Stimulated activated naive CD4-positive, alpha-beta T cell treated with Interleukin-2 at 50 U/mL for 16 hours (primary cell): Measurements from ENCODE around the gene DR1.
"Not testable (repeated sequence)": the region's sequence is repeated elsewhere in the genome, so short reads cannot be mapped to it uniquely, and the experiment has no call there.

Source experiments
- DNase-seq: peaks from one replicate; lab custom pipeline; 2025; lab: John Stamatoyannopoulos, UW

DR1 gene

DNA sequence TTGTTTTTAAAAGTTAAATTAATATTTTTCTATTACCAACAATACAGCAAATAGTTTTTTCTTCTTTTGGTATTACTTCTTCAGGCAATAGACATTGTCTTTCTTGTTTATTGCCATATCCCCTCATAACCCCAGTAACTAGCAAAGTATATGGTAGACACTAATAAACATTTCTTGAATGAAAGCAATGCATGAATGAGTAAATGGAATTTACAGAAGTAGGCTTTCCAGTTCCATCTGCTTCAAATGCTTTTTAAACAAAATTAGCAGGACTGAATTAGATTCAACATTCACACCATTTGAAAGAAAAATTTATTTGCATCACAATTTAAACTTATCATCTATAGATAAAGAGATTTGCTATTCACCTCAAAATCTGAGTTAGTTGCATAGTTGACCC is 5.6 kb upstream of the DR1 start:
- DNase-seq: no peak

DNA sequence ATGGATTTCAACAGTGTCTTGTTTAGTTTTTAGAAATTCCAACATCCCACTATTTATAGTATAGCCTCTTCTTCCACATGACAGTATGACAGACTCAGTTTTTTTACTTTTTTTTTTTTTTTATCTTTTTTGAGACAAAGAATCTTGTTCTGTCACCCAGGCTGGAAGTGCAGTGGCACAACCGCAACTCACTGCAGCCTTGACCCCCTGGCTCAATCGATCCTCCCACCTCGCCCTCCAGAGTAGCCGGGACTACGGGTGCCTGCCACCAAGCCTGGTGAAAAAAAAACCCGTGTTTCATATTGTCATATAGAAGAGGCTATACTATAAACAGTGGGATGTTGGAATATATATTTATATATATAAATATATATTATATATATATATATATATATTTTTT is 1.2 kb upstream of the DR1 start:
- no peak for DNase-seq

DNA sequence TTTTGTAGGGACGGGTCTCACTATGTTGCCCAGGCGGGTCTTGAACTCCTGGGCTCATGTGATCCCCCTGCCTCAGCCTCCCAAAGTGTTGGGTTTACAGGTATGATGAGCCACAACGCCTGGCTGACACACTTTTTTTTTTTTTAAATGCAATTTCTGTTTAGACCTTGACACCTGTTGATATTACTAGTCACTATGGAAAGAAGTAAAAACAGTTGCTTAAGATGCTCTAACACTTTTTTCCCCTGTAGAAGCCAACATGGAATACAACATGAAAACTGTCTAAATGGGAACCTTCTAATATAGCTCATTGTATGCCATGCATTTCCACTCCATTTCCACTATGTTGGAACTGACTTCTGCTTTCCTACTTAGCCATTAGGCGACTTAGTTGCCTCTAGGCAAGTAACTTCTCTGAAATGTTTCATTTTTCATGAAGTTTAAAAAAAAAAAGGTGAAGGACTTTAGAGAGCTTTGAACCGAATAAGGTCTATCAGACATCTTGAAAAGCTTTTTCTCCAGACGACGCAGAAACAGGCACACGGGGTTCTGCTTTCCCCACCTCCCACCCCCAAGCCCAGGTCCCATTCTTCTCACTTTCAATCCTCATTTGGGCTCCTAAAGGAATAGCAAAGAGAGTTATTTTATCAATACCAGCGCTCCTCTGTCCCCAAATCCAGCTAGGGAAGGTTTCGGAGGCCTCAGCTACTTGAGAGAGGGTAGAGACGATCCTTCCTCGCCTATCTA is 648 bp upstream of the DR1 start:
- no peak for DNase-seq

DNA sequence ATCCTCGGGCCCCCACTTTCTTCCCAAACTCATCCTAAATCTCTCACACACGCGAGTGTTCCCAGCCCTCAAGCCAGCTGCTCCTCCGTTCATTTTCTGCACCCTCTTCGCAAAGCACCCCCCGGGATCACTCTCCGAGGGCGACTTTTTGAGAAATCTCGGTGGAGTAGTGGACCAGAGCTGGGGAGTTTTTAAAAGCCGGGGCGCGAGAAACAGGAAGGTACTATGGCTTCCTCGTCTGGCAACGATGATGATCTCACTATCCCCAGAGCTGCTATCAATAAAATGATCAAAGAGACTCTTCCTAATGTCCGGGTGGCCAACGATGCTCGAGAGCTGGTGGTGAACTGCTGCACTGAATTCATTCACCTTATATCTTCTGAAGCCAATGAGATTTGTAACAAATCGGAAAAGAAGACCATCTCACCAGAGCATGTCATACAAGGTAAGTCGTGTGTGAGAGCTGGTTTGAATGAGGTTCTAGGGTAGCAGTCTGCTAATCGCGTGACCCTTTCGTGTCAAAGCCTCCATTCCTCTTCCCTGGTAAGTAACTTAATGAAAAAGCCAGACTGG is 800 bp downstream of the DR1 start:
- DNase-seq: peak; percentile 33

DNA sequence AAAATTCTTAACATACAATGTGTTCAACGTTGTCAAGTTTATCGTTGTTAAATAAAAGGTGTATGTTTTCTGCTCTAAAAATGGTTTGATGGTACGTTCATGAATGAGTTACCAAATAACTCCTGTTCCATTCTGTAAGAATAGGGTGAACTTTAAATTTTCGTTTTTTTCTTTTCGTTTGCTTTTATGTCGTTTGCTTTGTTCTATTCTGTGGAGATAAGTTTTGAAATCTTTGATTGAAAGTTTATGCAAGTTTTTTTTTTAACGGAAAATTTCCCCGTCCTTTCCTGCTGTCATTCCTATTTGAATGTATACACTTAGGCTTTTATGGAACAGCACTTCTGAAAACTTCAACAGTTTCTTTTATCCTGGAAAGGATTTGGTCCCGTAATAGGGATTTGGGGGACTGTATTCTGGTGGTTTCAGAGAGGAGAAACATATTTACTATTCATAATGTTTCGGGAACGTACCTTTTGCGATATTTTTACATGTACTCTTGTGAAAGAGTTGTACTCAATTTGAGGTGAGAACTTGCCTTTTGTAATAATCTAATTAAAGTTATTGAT is 1.7 kb downstream of the DR1 start:
- no peak for DNase-seq

DNA sequence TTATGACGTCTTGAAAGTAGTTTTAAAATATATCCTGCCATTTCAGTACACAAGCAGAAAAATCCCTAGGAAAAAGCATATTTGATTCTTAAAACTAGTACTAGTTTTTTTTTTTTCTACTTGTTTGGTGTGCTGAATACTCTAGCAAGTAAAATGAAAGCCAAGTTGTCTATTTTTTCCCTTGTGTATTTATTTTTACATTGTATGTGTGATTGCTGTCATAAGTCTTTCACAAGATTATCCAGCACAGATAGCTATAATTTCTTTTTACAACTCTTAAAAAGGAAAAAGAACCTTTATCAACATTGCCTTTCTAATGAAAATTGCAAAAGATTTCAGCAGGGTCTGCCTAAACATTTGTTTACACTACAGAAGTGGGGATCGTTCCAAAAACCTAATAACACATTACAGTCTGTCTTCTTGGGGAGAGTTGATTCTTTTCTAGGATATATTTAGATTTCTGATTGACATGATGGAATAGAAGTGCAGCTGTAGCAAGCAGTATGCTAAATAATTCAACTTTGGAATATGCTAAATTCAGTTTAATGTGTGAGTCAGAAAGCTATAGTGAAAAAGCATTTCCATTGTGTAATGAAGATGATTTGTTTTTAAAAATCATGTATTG is 2.5 kb downstream of the DR1 start:
- no peak for DNase-seq

DNA sequence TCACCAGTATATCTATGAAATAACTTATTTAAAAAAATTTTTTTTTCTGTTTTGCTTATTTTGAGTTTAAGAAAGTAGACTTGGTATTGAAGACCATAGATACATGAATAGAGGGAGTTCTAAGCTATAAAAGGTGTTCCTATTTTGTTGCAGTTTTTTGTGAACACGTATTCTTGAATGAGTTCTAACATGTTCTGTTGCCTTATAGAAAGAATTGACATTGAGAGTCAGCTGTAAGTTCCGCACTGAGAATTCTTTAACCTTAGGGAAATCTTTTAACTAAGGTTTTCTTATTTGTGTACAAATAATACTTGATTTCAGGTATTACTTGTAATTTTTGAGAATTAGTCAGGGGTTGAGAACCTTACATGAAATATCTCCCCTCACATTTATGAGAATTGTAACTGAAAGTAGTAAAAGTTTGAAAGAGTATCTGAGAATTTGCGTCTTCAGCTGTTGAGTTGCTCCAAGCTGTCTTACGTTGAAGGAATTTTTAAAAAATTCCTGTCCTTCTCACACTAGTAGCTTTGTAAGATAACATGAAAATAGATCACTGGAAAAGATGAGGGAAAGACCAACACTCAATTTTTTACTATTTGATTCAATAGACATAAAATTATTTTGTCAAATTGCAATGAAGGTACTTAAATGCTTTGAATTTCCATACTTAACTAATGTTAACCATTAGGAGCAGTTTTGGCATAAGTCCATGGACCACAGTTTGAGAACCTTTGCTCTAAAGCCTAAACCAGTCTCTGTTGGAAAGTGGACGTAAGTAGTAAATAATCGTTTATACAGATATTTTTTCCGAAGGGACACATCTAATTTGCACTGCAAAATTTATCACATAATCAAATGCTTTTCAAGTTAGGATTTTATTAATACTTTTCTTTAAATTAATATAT is 3.8 kb downstream of the DR1 start:
- no peak for DNase-seq

DNA sequence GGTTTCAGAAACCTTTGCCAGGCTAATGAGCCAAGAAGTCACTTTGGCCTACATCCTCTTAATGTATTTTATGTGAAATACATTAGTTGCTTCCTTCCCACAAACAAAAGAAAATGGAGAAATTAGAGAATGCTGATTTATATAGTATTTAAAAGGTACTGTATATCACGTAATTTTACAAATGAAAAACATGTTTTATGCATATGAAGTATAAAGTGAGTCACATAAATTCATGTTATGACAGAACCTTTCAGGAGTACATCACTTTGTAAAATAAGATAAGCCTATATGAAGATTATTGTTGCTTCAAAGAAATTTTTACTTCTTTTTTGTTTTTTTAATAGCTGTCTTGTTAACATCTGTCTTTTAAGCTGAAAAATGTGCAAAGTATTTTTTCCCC is 4.6 kb downstream of the DR1 start:
- DNase-seq: no peak

DNA sequence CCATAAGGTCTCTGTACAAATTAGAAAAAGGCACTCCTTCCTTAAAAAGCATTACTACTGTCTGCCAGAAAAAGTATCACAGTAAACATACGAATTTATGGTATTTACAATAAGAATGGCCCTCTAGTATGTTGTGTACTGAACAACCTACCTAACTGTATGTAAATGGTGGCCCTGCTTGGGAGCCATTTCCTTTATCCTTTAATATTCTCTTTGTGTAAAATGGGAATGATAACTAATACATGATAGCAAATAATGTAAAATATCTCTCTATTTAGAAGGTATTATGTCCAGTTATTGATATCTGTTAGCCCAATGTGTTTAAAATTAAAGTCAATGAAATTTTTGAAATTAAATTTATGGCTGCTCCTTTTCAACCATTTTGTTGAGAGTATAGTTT is 5.2 kb downstream of the DR1 start:
- DNase-seq: no peak

DNA sequence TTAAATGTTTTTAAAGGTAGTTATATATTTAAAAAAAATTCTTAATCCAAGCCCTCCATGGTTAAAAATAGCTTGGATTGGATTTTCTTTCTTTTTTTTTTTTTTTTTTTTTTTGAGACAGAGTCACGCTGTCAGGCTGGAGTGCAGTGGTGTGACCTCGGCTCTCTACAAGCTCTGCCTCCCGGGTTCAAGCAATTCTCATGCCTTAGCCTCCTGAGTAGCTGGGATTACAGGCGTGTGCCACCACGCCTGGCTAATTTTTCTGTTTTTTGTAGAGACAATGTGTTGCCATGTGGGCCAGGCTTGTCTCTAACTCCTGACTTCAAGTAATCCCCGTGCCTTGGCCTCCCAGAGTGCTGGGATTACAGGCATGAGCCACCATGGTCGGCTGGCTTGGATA is 5.6 kb downstream of the DR1 start:
- DNase-seq: not testable (repeated sequence)

DNA sequence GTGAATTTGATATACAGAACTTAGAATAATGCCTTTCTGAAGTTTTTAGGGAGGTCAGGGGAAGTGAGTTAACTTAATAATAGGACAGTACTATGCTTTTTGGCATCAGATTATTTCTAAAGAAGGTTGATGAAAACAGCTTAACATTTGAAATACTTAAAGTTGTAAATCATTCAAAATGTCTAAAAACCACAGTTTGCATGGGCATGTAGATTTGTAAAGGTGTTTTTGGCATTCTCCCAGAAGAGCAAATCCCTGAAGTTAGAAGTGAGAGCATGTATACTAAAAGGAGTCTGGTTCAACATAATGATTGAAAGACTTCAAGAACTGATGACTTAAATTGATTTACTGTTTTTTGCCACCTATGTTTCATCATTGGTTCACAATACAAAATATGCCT is 6.7 kb downstream of the DR1 start:
- DNase-seq: no peak

DNA sequence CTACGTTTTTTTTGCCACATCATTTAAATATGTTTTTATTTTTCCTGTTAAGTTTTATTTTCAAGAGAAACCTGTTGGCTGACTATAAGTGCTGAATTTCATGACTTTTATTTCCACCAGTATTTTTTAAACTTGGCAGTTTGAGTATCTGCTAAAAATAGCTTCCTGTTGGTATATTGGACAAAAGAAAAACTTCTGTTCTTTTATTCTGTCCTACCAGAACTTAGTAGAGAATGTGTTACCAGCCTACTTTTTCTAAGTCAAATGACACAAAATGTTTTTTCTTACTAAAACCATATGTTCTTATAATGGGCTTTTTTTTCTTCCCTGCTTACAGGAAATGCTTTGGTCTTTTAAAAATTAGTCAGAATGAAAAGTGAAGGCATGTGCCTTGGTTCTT is 7.6 kb downstream of the DR1 start:
- no peak for DNase-seq

DNA sequence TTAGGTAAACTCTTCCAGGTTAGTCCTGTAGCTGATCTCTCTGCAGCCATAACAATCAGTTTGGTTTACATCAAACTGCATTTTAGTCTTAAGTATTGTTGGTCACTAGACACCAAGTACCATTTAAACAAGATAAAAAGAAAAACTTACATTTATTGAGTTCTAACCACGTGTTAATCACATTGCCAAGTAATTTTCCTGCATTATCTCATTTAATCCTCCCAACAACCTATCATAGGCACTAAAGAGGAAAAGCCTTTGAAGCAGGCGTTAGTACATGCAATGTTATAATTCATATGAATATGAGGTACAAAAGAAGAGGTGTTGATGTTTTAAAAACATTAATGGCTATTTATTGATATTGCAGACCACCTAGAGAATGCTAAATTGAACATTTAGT is 9.0 kb downstream of the DR1 start:
- no peak for DNase-seq

DNA sequence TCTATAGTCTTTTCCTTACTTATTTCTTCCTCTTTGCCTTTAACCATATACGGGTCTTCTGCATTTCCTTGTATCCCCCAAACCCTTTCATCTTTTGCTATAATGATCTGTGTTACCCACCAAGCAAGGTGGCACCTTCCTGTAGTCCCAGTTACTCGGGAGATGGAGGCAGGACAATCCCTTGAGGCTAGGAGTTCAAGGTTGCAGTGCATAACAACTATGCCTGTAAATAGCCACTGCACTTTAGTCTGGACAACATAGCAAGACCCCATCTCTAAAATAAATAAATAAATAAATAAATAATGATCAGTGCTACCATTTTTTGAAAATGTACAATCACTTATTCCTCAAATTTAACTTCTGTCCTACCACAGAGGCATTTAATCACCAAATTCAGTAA is 11.5 kb downstream of the DR1 start:
- DNase-seq: no peak

DNA sequence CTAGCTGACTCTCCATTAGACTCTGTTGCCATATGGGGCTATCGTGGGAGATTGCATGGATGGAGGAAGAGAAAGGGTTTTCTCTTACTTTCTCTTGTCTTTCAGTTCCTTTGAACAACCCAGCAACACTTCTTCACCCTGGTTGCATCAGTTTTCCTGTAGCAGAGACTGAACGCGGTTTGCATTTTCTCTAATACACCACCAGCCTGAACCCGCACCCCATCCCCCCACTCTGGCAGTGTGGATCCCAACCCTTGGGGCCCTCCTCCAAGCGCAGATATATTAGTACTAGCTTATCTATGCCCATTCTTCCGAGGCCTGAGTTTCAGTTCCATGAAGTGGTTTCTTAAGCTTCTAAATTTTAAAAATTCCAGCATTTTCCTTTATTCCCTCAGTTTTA is 12.6 kb downstream of the DR1 start:
- DNase-seq: no peak

DNA sequence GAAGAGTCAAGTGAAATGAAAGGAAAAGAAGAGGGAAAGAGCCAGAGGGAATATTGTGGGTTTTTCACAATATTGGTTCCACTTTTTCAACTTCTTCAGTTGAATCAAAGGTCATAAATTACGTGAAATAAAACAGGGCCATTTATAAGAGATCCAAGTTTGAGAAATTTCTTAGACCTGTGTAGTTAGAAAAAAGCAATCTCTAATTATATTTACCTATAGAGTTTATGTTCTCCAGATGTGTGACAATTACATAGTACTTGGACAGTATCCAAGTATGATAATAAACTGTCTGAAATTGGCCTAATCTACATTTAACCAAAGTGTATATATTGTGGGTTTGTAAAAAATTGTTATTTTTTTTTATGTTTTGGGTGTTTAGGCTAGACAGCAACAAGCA is 14.4 kb downstream of the DR1 start:
- DNase-seq: no peak

DNA sequence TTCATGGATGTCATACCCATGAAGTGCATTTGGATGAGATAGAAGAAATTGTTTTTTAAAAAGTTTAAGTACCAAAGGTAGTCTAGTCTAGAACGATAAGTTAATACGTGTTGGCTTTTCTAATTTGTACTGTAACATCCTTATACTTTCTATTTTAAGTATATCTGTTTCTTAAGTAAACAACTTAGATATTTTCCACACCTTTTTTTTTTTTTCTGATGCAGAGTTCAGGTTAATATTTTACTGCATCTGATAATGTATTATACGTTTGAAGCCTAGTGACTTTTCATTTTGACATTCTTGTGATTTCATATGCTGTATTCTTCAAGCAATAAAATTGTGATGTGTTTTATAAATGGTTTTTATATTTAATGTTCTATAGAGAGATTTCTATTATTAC is 16.5 kb downstream of the DR1 start:
- no peak for DNase-seq

DNA sequence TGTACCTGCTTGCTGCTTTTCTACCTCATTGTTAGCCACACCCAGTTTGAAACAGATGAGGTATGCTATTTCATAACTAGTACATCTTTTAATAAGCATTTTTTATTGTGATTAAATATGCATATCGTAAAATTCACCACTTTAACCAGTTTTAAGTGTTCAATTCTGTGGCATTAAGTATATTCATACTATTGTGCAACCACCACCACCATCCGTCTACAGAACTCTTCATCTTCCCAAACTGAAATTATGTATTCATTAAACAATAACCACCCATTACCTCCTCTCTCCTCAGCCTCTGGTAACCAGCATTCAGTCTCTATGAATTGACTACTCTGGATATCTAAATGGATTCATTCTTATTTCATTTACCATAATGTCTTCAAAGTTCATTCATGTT is 20.1 kb downstream of the DR1 start:
- DNase-seq: no peak

DNA sequence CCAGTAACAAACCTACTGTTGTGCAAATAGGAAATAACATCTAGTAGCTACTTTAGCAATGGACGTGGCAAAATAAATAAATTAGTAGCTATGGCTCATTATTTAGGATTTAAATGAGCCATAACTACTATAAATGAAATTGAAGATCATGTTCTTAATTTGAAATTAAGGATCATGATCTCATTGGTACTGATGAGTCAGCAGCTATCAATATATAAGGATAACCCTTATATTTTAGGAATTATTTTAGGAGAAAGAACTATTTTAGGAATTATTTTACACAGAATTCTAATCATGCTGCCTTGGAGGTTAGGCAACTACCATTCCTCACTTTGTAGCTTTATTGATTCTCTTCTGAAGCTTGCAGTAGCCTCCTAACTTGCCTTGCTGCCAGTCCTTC is 24.0 kb downstream of the DR1 start:
- no peak for DNase-seq

DNA sequence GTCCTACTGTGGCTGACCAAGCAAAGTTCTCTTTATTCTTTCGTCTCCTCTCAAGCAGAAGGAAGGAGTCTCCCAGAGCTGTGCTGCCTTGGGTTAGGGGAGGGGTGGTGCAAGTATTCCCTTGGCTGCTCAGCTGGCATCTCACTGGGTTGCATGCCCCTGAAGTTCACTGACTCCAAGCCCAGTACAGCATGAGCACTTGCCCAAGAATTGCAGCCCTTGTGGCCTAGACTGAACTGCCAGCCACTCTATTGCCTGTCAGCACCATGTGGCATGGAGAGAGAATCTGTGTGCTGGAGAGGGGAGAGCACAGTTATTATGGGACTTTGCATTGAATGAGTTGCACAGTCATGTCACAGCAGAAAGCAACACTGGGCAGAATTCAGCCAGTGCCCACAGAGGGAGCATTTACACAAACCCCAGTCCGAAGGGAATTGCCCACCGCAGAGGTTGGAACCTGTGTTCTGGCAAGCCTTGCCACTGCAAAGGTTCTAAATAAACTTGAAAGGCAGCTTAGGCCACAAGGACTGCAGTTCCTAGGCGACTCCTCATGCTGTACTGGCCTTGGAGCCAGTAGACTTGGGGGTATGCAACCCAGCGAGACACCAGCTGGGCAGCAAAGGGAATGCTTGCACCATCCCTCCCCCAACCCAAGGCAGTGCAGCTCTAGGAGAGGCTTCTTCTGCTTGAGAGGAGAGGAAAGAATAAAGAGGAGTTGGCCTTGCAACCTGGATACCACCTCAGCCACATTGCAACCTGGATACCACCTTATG is 28.8 kb downstream of the DR1 start:
- no peak for DNase-seq

DNA sequence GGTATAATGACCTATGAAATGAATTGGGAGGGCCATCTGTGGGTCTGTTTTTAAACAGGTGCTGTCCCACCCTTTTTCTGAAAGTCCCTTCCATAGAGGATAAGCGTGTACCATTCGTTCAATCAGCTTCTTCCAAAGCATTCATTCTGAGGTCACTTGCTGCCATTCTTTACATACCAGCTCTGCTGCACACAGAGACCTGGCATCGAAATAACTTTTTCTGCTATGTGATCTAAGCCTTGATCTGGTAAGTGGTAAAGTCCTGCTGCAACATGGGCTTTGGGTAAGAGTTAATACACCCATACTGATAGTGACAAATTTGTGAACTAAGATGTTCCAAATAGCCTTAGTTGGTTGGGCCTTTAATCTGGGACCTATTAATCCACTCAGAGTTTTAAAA is 38.9 kb downstream of the DR1 start:
- no peak for DNase-seq

DNA sequence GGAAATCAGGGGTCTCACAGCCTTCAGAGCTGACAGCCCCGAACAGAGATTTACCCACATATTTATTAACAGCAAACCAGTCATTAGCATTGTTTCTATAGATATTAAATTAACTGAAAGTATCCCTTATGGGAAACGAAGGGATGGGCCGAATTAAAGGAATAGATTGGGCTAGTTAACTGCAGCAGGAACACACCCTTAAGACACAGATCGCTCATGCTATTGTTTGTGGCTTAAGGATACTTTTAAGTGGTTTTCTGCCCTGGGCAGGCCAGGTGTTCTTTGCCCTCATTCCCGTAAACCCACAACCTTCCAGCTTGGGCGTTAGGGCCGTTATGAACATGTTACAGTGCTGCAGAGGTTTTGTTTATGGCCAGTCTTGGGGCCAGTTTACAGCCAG is 40.6 kb downstream of the DR1 start:
- DNase-seq: not testable (repeated sequence)
